ENCODE results near the gene ERCC1.

The ERCC1 gene

GRCh38 chr19:45395821-45396617 lies 27.7 kb downstream of the ERCC1 start:
- H3K4me3 ChIP-seq (ENCODE audit: low read length), result no peak overlapping the region
- no peak for TF ChIP-seq CTCF (conservative IDR thresholded peaks at IDR 0.05; ENCODE audit: low read depth, low read length)

GRCh38 chr19:45391871-45392665 lies 31.6 kb downstream of the ERCC1 start:
- TF ChIP-seq CTCF (conservative IDR thresholded peaks at IDR 0.05; ENCODE audit: low read depth, low read length), result no peak
- H3K4me3 ChIP-seq (ENCODE audit: low read length), result no peak overlapping the region

More at GRCh38 chr19:45395821-45396617, 27.7 kb downstream of the ERCC1 start:
- no peak for DNase-seq (ENCODE audit: low read depth)

GRCh38 chr19:45391346-45391745 lies 32.4 kb downstream of the ERCC1 start:
- no peak overlapping the region for H3K4me3 ChIP-seq (ENCODE audit: low read length)
- TF ChIP-seq CTCF (conservative IDR thresholded peaks at IDR 0.05; ENCODE audit: low read depth, low read length), result no peak
- no peak for DNase-seq (ENCODE audit: low read depth)

More at GRCh38 chr19:45391871-45392665, 31.6 kb downstream of the ERCC1 start:
- DNase-seq (ENCODE audit: low read depth), result no peak

GRCh38 chr19:45385392-45386221 lies 38.1 kb downstream of the ERCC1 start:
- TF ChIP-seq CTCF (conservative IDR thresholded peaks at IDR 0.05; ENCODE audit: low read depth, low read length), result no peak

GRCh38 chr19:45382426-45382825 lies 41.3 kb downstream of the ERCC1 start:
- DNase-seq (ENCODE audit: low read depth), result no peak
- H3K4me3 ChIP-seq (ENCODE audit: low read length), result no peak overlapping the region
- TF ChIP-seq CTCF (conservative IDR thresholded peaks at IDR 0.05; ENCODE audit: low read depth, low read length), result no peak

More at GRCh38 chr19:45385392-45386221, 38.1 kb downstream of the ERCC1 start:
- DNase-seq (ENCODE audit: low read depth), result no peak
- H3K4me3 ChIP-seq (ENCODE audit: low read length), result no peak overlapping the region

- no peak overlapping the region for H3K4me3 ChIP-seq (ENCODE audit: low read length)
- TF ChIP-seq CTCF (conservative IDR thresholded peaks at IDR 0.05; ENCODE audit: low read depth, low read length), result no peak
- DNase-seq (ENCODE audit: low read depth), result no peak
These were observed 43.6 kb downstream of the ERCC1 start for GRCh38 chr19:45380107-45380506.
